PC-3 (cell line): ENCODE results near the gene TENM4.

Experiments used
- CTCF ChIP-seq: fragments of 300-600 bp; sonication (generic); conservative IDR thresholded peaks from 2 replicates; pipeline ENCODE4 v1.5.1; 2017; ENCODE audit warnings: antibody characterized with exemption, low read depth, mild to moderate bottlenecking, low read length
- EZH2 ChIP-seq: fragments of 300-600 bp; sonication (generic); IDR thresholded peaks from one replicate; pipeline ENCODE4 v1.6.1; 2017; ENCODE audit warnings: antibody characterized with exemption, mild to moderate bottlenecking, low read length; ENCODE audit not compliant: unreplicated experiment

GRCh38 chr11:79362206-79362757, 78.5 kb downstream of the TENM4 start:
- TF ChIP-seq CTCF (no peak), EZH2 (no peak)
